Measurements from ENCODE around the gene DOHH. TPM values are rescaled to one million over a fixed set of nuclear protein-coding genes. Genes with fewer than 3 reads are reported as not detected.

DOHH gene
- total RNA-seq, 3 donors from 2014 or later = 7.6 to 11.1 (median 10.4) TPM

- TF ChIP-seq CTCF (IDR thresholded peaks at IDR 0.05) = no peak
These were observed 22.2 kb upstream of the DOHH start for GRCh38 chr19:3522421-3523360.

GRCh38 chr19:3521104-3521445, 20.6 kb upstream of the DOHH start:
- DNase-seq (no peak), ATAC-seq (no peak)
- no peaks in the 10 kb centered on the region for H3K9me3 ChIP-seq
- H3K36me3 ChIP-seq (ENCODE audit: low read depth) = no peaks in the 10 kb centered on the region
- no peaks in the 10 kb centered on the region for H3K4me1 ChIP-seq (ENCODE audit: low read depth)
- intact Hi-C loops (cut with DNase I, micrococcal nuclease) = no loop called here
- no peak for TF ChIP-seq CTCF (IDR thresholded peaks at IDR 0.05)
- H3K4me3 ChIP-seq = no peak overlapping the region

More at GRCh38 chr19:3522421-3523360, 22.2 kb upstream of the DOHH start:
- Histone ChIP-seq H3K4me3 (no peak overlapping the region), H3K36me3 (ENCODE audit: low read depth) (peaks cover 5% of the 10 kb centered on the region), H3K4me1 (ENCODE audit: low read depth) (no peaks in the 10 kb centered on the region), H3K9me3 (no peaks in the 10 kb centered on the region)
- ATAC-seq (no peak), DNase-seq (peak in 1 of 3 donors; percentile 39)
- intact Hi-C loops (cut with DNase I, micrococcal nuclease) = no loop called here

- DNase-seq (no peak), ATAC-seq (peak; percentile 45)
- Histone ChIP-seq H3K4me3 (no peak overlapping the region), H3K36me3 (ENCODE audit: low read depth) (no peaks in the 10 kb centered on the region), H3K4me1 (ENCODE audit: low read depth) (no peaks in the 10 kb centered on the region), H3K9me3 (no peaks in the 10 kb centered on the region)
- TF ChIP-seq CTCF (IDR thresholded peaks at IDR 0.05) = no peak
- intact Hi-C loops (cut with DNase I, micrococcal nuclease) = no loop called here
These were observed 20.0 kb upstream of the DOHH start for GRCh38 chr19:3520166-3521103.

- Histone ChIP-seq H3K4me3 (no peak overlapping the region), H3K9me3 (no peaks in the 10 kb centered on the region), H3K4me1 (ENCODE audit: low read depth) (no peaks in the 10 kb centered on the region), H3K36me3 (ENCODE audit: low read depth) (no peaks in the 10 kb centered on the region)
- intact Hi-C loops (cut with DNase I, micrococcal nuclease) = no loop called here
- no peak for TF ChIP-seq CTCF (IDR thresholded peaks at IDR 0.05)
- DNase-seq (no peak), ATAC-seq (no peak)
These were observed 18.7 kb upstream of the DOHH start for GRCh38 chr19:3519126-3519525.

GRCh38 chr19:3518659-3519058, 18.2 kb upstream of the DOHH start:
- ATAC-seq = no peak
- H3K9me3 ChIP-seq = no peaks in the 10 kb centered on the region
- H3K36me3 ChIP-seq (ENCODE audit: low read depth) = no peaks in the 10 kb centered on the region
- DNase-seq = no peak
- TF ChIP-seq CTCF (IDR thresholded peaks at IDR 0.05) = no peak
- H3K4me3 ChIP-seq = no peak overlapping the region
- intact Hi-C loops (cut with DNase I, micrococcal nuclease) = no loop called here
- no peaks in the 10 kb centered on the region for H3K4me1 ChIP-seq (ENCODE audit: low read depth)
